Esophagus squamous epithelium (tissue), 4 donors: ENCODE data around the gene KCNQ1.

ENCODE experiments used
- POLR2A ChIP-seq, 4 donors: fragments of 450-650 bp; IDR thresholded peaks; one replicate each; pipeline ENCODE4 v1.6.1; 2017; ENCODE audit warnings: antibody characterized with exemption in 4 of 4, mild to moderate bottlenecking in 4 of 4, moderate library complexity in 3 of 4
- TF ChIP-seq, protein P1 (sequence below), 6 experiments: fragments of 450-650 bp in 4 of 6; fragments of 200-600 bp in 2 of 6; sonication (generic) in 2 of 6; IDR thresholded peaks; one replicate each; pipeline ENCODE4 v1.5.1; 2016 to 2019; ENCODE audit warnings: antibody characterized with exemption in 6 of 6, mild to moderate bottlenecking in 4 of 6, moderate library complexity in 4 of 6

DNA sequence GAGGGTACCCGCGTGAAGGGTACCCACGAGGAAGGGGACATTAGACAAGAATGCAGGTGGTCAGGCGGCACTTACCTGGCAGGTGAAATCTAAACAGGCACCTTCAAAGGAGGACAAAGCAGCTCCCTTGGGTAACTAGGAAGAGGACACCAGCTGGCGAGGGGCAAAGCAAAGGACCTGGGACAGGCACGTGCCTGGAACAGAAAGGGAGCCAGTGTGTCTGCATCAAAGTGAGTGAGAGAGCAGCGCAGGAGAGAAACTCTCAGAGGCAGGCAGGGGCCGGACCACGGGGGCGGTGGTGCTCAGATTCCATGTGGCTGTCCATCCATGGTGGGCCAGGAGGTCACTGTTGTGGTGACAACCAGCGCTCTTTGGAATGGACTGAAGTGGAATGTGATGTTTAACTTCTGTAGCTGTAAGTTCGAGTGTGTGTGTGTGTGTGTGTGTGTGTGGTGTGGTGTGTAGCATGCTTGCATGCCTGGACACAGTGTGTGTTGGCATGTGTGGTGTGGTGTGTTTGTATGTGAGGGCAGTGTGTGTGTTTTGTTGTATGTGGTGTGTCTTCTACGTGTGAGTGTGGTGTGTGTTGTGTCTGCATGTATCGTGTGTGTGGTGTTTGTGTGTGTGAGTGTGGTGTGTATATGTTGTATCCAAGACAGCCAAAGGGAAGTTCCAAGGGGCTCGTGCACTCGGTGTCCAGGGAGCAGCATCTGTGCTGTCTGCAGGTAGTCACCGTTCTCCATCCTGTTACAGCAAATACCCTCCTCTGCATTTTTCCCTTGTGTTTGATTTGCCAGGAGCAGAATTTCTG is 354.3 kb downstream of the KCNQ1 start:
- TF ChIP-seq POLR2A (IDR thresholded peaks at IDR 0.05): no peak
- TF ChIP-seq, protein P1, sequence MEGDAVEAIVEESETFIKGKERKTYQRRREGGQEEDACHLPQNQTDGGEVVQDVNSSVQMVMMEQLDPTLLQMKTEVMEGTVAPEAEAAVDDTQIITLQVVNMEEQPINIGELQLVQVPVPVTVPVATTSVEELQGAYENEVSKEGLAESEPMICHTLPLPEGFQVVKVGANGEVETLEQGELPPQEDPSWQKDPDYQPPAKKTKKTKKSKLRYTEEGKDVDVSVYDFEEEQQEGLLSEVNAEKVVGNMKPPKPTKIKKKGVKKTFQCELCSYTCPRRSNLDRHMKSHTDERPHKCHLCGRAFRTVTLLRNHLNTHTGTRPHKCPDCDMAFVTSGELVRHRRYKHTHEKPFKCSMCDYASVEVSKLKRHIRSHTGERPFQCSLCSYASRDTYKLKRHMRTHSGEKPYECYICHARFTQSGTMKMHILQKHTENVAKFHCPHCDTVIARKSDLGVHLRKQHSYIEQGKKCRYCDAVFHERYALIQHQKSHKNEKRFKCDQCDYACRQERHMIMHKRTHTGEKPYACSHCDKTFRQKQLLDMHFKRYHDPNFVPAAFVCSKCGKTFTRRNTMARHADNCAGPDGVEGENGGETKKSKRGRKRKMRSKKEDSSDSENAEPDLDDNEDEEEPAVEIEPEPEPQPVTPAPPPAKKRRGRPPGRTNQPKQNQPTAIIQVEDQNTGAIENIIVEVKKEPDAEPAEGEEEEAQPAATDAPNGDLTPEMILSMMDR (IDR thresholded peaks at IDR 0.05): no peak
